Endodermal cell (in vitro differentiated cells): ENCODE measurements around the gene OR8B4. TPM values are rescaled to one million over a fixed set of nuclear protein-coding genes. Genes with fewer than 3 reads are reported as not detected.

ENCODE experiments used
- DNase-seq: peaks from one replicate; pipeline ENCODE4 v3.0.0-alpha.2; 2017
- H3K27ac ChIP-seq: 2 replicates; pipeline ENCODE4 v1.5.1; 2013; ENCODE audit warnings: mild to moderate bottlenecking, low read depth, low read length, moderate library complexity
- H3K27me3 ChIP-seq: 2 replicates; pipeline ENCODE4 v1.6.1; 2013; ENCODE audit warnings: mild to moderate bottlenecking, low read length, moderate library complexity; ENCODE audit not compliant: insufficient read depth, control insufficient read depth, poor library complexity, severe bottlenecking
- H3K36me3 ChIP-seq: 2 replicates; pipeline ENCODE4 v1.7.0; 2013; ENCODE audit warnings: mild to moderate bottlenecking, low read length, moderate library complexity; ENCODE audit not compliant: control insufficient read depth, insufficient read depth
- H3K4me1 ChIP-seq: one replicate; pipeline ENCODE4 v1.7.0; 2013; ENCODE audit warnings: low read length; ENCODE audit not compliant: control insufficient read depth, insufficient read depth
- H3K4me3 ChIP-seq: 2 replicates; pipeline ENCODE4 v1.5.1; 2013; ENCODE audit warnings: mild to moderate bottlenecking, low read length, moderate library complexity
- H3K9ac ChIP-seq: 2 replicates; pipeline ENCODE4 v1.6.1; 2013; ENCODE audit warnings: mild to moderate bottlenecking, low read length, moderate library complexity; ENCODE audit not compliant: poor library complexity, severe bottlenecking; ENCODE audit errors: extremely low read depth
- H3K9me3 ChIP-seq: 2 replicates; pipeline ENCODE4 v1.6.1; 2013; ENCODE audit warnings: mild to moderate bottlenecking, low read length, moderate library complexity; ENCODE audit not compliant: control insufficient read depth
- H3K27ac Mint-ChIP-seq: 2 replicates; pipeline ENCODE4 v1.8.0; 2020; ENCODE audit warnings: mixed read lengths
- H3K27me3 Mint-ChIP-seq: 2 replicates; pipeline ENCODE4 v1.8.0; 2021; ENCODE audit warnings: mild to moderate bottlenecking, mixed read lengths; ENCODE audit not compliant: insufficient read depth
- H3K36me3 Mint-ChIP-seq: 2 replicates; pipeline ENCODE4 v1.8.0; 2020; ENCODE audit warnings: low read depth, mixed read lengths
- H3K4me1 Mint-ChIP-seq: 2 replicates; pipeline ENCODE4 v1.8.0; 2020; ENCODE audit warnings: mixed read lengths
- H3K4me3 Mint-ChIP-seq: 2 replicates; pipeline ENCODE4 v1.8.0; 2020; ENCODE audit warnings: mild to moderate bottlenecking, moderate library complexity, mixed read lengths
- H3K9me3 Mint-ChIP-seq: 2 replicates; pipeline ENCODE4 v1.8.0; 2020; ENCODE audit warnings: mild to moderate bottlenecking, mixed read lengths
- CTCF ChIP-seq: fragments of 200-600 bp; sonication (generic); conservative IDR thresholded peaks from 2 replicates; pipeline ENCODE4 v1.5.0; 2021; ENCODE audit warnings: antibody characterized with exemption, mild to moderate bottlenecking
- WGBS, 2 experiments: methylation state at CpG; one replicate each; pipeline versions ENCODE4 v1.1.5 to v1.1.7; 2013; ENCODE audit warnings: missing lambda C conversion rate in 2 of 2, mixed read lengths in 1 of 2; ENCODE audit not compliant: insufficient coverage in 1 of 2, insufficient read length in 1 of 2; 5-methylcytosine and 5-hydroxymethylcytosine counted together
- total RNA-seq, 2 donors: library from RNA; stranded (reverse); fragmentation: NEBNext Ultra II Directional in 1 of 2; extraction: Animal tissue kit (Norgen Biotek cat#: 25700) in 1 of 2; gene quantifications; 2 replicates in 1 of 2; 3 replicates in 1 of 2; pipeline ENCODE4 v1.2.1, GENCODE V29; 2021

The OR8B4 gene
- total RNA-seq, 2 donors from 2014 or later: not detected

GRCh38 chr11:124454552-124454951 is 29.9 kb upstream of the OR8B4 start:
- Mint-ChIP-seq H3K4me3 (no peak overlapping the region), H3K27me3 (peaks cover 1% of the 10 kb centered on the region), H3K9me3 (peaks cover under 1% of the 10 kb centered on the region), H3K27ac (no peak overlapping the region), H3K36me3 (no peaks in the 10 kb centered on the region), H3K4me1 (no peaks in the 10 kb centered on the region)
- Histone ChIP-seq H3K27me3 (no peaks in the 10 kb centered on the region), H3K9me3 (no peaks in the 10 kb centered on the region), H3K4me1 (no peaks in the 10 kb centered on the region), H3K27ac (no peak overlapping the region), H3K4me3 (no peak overlapping the region), H3K9ac (no peak overlapping the region), H3K36me3 (no peaks in the 10 kb centered on the region)
- 40% methylated on average over 1 of the region's 2 CpGs; no CpG with 5 or more reads in 1 of the 2 experiments for WGBS, 2 experiments
- TF ChIP-seq CTCF: no peak
- no peak for DNase-seq

DNA sequence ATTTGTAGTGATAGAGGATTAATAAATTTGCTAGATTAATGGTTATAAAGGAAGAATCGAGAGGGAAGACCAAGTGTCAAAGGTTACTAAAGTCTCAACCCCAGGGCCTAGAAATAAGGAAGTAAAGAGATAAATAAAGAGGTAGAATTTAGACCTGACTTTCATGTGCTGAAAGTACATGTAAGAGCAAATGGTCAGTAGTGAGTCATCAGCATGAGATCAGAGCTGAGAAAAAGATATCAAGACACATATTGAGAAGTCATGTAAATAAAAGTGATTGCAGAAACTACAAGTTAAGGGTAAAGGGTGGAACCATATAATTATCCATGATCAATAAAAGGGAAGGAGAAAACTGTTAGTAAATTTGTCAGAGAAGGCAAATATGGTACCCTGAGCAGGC is 22.2 kb upstream of the OR8B4 start:
- H3K4me1 Mint-ChIP-seq: peaks cover 9% of the 10 kb centered on the region
- no peak overlapping the region for H3K9ac ChIP-seq
- 84 to 91% methylated on average over 1 of the region's 1 CpG for WGBS, 2 experiments

GRCh38 chr11:124445646-124446150 is 21.0 kb upstream of the OR8B4 start, which contains the start of gene OR8B8:
OR8B8 (minus strand) TSS chr11:124445696; CDS start chr11:124441085, 4,611 bp downstream.
- H3K4me3 ChIP-seq: no peak within 1 kb of the TSS
- WGBS, 2 experiments: 91 to 100% methylated on average over 1 of the region's 1 CpG
- Mint-ChIP-seq H3K9me3 (no peaks in the 10 kb centered on the region), H3K27me3 (no peaks in the 10 kb centered on the region), H3K27ac (no peak within 1 kb of the TSS), H3K36me3 (no peaks in the 10 kb centered on the region), H3K4me3 (no peak within 1 kb of the TSS), H3K4me1 (peaks cover 9% of the 10 kb centered on the region)
- no peaks in the 10 kb centered on the region for H3K36me3 ChIP-seq
- peaks cover 5% of the 10 kb centered on the region for H3K27me3 ChIP-seq
- no peak for TF ChIP-seq CTCF
- DNase-seq: no peak
- H3K9ac ChIP-seq: no peak within 1 kb of the TSS
- H3K27ac ChIP-seq: no peak within 1 kb of the TSS
- H3K4me1 ChIP-seq: no peaks in the 10 kb centered on the region
- H3K9me3 ChIP-seq: no peaks in the 10 kb centered on the region

More for the DNA sequence above, 22.2 kb upstream of the OR8B4 start:
- H3K27me3 ChIP-seq: peaks cover 5% of the 10 kb centered on the region
- H3K4me1 ChIP-seq: no peaks in the 10 kb centered on the region
- H3K4me3 ChIP-seq: no peak overlapping the region
- Mint-ChIP-seq H3K36me3 (no peaks in the 10 kb centered on the region), H3K9me3 (no peaks in the 10 kb centered on the region), H3K27ac (no peak overlapping the region), H3K4me3 (no peak overlapping the region), H3K27me3 (no peaks in the 10 kb centered on the region)
- no peaks in the 10 kb centered on the region for H3K36me3 ChIP-seq
- H3K27ac ChIP-seq: no peak overlapping the region
- no peaks in the 10 kb centered on the region for H3K9me3 ChIP-seq
- no peak for DNase-seq
- no peak for TF ChIP-seq CTCF
